Stromal cell of bone marrow (primary cell): ENCODE measurements around the gene SPATS2.
"Not testable (repeated sequence)": the region's sequence is repeated elsewhere in the genome, so short reads cannot be mapped to it uniquely, and the experiment has no call there.

ENCODE experiments used
- DNase-seq: peaks from one replicate; pipeline ENCODE4 v3.0.0-alpha.2; 2012; ENCODE audit warnings: low read depth

The SPATS2 gene

DNA sequence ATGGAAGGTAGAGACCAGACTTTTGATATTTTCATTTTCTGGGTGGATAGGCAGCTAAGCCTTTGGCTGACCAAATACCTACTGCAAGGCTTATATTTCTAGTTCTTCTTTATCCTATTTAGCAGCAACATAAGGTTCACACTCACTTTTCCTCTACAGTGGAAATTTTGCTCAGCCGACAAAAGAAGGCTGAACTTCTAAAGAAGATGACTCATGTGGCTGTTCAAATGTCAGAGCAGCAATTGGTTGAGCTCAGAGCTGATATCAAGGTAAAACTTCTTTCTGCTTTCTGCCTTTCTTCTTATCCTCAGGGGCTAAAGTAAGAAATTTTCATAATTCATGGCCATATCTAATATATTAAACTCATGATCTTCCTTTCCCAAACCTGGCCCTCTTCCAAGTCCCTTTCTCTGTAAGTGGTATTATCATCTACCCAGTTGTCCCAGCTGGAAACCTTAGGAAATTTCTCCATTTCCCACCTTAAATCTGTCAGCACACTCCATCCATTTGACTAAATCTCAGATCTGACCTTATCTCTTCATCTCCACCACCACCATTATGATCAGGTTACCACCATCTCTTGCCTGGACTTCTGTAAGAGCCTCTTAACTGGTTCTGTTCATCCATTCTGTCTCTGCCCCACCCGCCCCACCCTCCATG, 151.8 kb downstream of the SPATS2 start:
- no peak for DNase-seq

GRCh38 chr12:49519574-49519936, 152.3 kb downstream of the SPATS2 start:
- no peak for DNase-seq

GRCh38 chr12:49521389-49521788, 154.1 kb downstream of the SPATS2 start:
- DNase-seq = no peak

GRCh38 chr12:49524660-49525324, 157.5 kb downstream of the SPATS2 start:
- no peak for DNase-seq

DNA sequence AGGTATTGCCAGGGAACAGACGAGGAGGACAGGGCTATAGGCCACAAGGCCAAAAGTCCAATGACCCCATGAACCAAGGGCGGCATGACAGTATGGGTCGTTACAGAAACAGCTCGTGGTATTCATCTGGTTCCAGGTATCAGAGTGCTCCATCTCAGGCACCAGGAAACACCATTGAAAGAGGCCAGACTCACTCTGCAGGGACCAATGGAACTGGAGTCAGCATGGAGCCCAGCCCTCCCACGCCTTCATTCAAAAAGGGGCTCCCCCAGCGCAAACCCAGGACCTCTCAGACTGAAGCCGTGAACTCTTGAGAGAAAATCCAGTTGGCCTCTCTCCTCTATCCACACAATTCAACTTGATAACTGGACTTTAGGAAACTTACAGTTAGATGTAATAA, 158.7 kb downstream of the SPATS2 start:
- DNase-seq = no peak

- DNase-seq = no peak
Observed at GRCh38 chr12:49527361-49528130, 160.3 kb downstream of the SPATS2 start.

DNA sequence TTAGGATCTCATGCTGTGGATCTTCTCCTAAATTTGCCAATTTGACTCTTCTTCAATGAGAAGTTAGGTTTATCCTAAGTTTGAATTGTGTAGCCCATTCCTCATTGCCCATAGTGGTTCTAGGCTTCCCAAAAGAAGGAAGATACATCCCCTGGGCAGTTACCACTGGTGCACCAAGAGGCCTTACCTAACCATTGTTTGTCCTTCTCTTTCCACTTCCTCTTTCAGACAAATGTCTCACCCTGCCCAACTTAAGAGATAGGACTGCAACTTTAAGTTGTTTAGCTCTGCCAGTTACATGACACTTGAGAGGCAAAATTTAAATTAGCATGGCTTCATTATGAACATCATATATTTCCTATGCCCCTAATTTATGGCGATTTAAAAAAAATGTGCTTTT, 162.2 kb downstream of the SPATS2 start:
- DNase-seq = no peak

DNA sequence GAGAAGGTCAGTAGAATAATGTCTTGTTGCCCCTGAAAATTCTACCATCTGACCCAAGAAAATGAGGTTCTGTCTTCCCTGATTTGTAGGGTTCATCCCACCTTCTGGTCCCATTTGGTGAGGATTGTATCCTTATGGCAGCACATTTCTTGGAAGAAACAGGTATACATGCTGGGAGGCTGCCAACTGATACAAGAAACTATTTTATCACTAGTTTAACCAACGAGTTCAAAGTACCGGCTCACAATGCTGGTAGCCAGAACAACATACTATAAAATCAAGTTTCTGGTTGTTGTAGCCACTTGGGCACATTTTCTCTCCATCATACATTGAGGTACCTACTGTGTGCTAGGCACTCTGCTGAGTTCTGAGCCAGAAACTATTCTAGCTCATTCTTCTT, 164.5 kb downstream of the SPATS2 start:
- no peak for DNase-seq

DNA sequence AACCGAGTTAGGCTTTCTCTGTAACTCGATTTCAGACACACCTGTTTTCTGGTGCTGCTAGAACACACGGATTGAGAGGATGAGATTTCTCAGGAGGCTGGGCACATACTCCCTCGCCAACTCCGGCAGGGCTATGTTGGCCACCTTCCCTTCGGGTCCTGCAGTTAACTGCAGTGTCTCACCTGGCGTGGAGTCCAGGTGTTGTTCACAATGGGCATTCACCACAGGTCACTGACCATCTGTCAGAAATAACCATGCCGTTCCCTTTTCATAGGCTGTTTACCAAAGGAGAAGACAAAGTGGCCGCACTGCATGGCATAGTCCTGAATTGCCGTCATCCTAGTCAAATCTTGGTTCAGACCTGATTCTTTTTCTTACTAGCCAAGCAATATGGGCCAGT, 166.1 kb downstream of the SPATS2 start:
- DNase-seq = no peak

DNA sequence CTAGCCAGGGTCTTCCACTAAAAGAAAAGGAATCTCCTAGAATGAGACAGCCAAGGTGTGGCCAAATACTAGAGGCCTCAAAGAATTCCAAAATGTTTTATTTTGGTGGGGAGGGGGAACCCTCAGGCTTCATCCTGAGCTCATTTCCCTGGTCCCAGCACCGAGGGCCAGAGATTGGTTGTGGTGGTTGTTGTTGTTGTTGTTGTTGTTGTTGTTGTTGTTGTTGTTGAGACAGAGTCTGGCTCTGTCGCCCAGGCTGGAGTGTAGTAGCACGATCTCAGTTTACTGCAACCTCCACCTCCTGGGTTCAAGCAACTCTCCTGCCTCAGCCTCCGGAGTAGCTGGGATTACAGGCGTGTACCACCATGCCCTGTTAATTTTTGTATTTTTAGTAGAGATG, 166.9 kb downstream of the SPATS2 start:
- not testable (repeated sequence) for DNase-seq

GRCh38 chr12:49534731-49535278, 167.5 kb downstream of the SPATS2 start:
- no peak for DNase-seq

GRCh38 chr12:49535921-49536525, 168.8 kb downstream of the SPATS2 start:
- no peak for DNase-seq

GRCh38 chr12:49536526-49537071, 169.3 kb downstream of the SPATS2 start:
- no peak for DNase-seq

DNA sequence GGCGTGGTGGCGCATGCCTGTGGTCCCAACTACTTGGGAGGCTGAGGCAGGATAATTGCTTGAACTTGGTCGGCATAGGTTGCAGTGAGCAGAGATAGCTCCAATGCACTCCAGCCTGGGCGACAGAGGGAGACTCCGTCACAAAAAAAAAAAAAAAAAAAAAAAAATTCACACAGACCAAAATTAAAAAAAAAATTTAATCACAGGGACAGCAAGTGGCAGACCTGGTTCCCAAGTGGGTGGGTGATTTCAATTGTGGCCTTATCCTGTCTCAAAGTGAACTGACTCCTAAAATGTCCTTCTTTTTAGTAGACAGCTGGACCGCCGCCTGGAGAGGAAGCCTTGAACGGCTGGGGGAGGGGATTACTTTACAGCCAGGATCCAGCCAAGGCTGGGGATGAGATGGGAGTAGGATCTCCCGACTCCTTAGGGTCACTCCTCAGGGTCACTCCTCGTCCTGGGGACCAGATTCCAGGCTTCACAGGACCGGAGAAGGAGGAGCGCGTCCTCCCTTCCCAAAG, 170.0 kb downstream of the SPATS2 start:
- DNase-seq = no peak

GRCh38 chr12:49537752-49538509, 170.7 kb downstream of the SPATS2 start:
- DNase-seq = no peak

- peak; percentile 33 for DNase-seq
Observed at GRCh38 chr12:49538510-49539403, 171.5 kb downstream of the SPATS2 start, which contains the start of gene KCNH3. Gene KCNH3, plus strand, starts transcription at chr12:49539030. Its CDS starts 387 bp downstream, at chr12:49539417.

DNA sequence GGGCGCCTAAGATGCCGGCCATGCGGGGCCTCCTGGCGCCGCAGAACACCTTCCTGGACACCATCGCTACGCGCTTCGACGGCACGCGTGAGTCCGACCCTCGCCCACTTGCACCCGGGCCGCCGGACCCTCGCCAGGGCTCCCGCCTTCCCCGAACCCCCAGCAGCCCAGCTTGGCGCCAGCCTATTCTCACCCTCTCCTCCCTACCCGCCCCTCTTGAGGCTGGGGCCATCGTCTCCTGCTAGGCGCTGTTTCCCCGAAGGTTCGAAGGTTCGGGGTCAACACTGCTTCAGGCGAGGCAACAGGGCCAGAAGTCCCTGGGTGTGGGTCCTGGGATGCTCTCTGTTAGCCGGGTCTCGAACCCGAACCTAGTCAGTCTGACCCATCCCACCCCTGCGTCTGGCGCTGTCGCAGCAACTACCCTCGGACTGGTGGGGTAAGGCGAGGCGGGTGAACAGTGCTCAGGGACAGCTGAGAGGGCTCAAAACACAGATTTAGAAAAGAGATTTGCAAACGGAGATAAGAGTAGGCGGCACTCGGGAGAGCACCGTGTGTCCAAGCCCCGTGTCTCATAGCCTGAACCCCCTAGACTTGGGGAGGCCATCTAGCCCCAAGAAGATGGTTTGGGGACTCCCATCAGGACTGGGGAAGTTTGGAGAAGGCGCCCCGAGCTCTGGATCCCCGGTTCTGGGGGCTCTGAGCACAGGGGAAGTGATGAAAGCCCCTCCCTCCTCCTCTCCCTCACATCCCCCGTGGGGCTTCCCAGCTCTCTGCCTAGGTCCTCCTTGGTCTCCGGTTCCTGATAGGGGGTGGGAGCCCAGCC, 172.4 kb downstream of the SPATS2 start:
- no peak for DNase-seq

DNA sequence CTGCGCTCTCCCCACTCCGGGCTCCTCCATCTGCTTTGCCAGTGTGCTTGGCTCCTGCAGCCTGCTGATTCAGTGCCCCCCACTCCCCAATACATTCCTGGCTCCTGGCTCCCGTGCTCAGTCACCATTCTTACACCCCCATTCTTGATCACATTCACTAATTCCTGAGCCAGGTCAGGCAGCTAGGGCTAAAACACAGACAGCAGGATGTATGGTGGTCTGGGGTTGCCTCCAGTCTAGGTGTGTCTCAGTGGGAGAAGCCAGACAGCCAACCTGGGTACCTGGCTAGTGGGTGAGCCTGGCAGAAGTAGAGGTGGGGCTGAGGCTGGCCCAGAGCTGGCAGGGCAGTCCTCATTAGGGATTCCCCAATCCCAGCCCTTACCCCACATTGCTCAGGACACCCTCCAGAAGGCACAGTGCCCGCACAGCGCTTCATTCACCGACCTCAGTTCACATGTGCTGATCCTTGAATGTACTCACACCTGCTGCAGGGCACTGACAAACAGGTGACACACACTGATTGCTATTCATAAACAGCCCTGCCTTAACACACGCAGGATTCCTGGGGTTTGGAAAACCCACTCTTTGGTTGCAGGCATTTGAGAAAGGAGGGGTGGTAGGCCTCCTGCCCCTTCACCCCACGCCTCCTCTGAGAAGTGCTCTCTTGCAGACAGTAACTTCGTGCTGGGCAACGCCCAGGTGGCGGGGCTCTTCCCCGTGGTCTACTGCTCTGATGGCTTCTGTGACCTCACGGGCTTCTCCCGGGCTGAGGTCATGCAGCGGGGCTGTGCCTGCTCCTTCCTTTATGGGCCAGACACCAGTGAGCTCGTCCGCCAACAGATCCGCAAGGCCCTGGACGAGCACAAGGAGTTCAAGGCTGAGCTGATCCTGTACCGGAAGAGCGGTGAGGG, 173.2 kb downstream of the SPATS2 start:
- no peak for DNase-seq
